ENCODE results near the gene GFRA4. TPM values are rescaled to one million over a fixed set of nuclear protein-coding genes. Genes with fewer than 3 reads are reported as not detected.

GFRA4 gene
- total and polyA plus RNA-seq, 10 donors, result not detected

DNA sequence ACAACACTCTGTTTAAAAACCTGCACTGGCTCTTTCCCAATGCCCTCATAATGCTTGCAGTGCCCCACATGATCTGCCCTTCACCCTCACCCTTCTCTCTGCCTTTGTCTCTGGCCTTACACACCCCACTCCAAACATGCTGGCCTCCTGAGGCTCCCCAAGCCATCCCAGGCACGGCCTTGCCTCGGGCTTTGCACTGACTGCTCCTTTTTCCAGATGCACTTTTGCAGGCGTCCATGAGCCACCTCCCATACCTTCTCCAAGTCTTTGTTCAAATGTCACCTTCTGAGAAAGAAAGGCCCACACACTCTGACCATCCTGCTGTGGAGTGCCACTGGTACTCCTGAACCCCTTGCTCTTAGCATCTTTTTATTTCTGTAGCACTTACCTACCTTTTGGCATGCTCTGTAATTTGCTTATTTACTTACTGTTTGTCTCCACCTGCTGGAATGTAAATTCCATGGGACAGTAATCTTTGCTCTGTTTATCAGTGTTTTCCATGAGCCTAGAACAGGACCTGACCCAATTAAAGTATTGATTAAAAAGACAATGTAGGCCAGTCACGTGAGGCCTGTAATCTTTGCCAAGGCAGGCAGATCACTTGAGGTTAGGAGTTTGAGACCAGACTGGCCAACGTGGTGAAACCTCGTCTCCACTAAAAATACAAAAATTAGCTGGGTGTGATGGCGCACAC is 30.7 kb downstream of the GFRA4 start:
- Histone ChIP-seq H3K4me1 (no peaks in the 10 kb centered on the region), H3K9me3 (no peaks in the 10 kb centered on the region), H3K36me3 (peaks cover 0 to 65% (median 10%) of the 10 kb centered on the region in 6 donors), H3K4me3 (no peak overlapping the region), H3K27ac (no peak overlapping the region), H3K27me3 (replicated peaks in 1 of 7) (no peaks in the 10 kb centered on the region)
- DNase-seq, result no peak
- intact Hi-C loops (cut with DNase I; ENCODE audit: low total_unique reads), result no loop called here
- TF ChIP-seq, protein P1, sequence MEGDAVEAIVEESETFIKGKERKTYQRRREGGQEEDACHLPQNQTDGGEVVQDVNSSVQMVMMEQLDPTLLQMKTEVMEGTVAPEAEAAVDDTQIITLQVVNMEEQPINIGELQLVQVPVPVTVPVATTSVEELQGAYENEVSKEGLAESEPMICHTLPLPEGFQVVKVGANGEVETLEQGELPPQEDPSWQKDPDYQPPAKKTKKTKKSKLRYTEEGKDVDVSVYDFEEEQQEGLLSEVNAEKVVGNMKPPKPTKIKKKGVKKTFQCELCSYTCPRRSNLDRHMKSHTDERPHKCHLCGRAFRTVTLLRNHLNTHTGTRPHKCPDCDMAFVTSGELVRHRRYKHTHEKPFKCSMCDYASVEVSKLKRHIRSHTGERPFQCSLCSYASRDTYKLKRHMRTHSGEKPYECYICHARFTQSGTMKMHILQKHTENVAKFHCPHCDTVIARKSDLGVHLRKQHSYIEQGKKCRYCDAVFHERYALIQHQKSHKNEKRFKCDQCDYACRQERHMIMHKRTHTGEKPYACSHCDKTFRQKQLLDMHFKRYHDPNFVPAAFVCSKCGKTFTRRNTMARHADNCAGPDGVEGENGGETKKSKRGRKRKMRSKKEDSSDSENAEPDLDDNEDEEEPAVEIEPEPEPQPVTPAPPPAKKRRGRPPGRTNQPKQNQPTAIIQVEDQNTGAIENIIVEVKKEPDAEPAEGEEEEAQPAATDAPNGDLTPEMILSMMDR (IDR thresholded peaks at IDR 0.05 in 8 of 11, conservative IDR thresholded peaks at IDR 0.05 in 3 of 11), result no peak
- TF ChIP-seq POLR2AphosphoS5 (IDR thresholded peaks at IDR 0.05) (no peak), POLR2A (IDR thresholded peaks at IDR 0.05) (no peak)
- 81 to 92% (median 90%) methylated on average over 7 of the region's 7 CpGs for WGBS, 5 donors

DNA sequence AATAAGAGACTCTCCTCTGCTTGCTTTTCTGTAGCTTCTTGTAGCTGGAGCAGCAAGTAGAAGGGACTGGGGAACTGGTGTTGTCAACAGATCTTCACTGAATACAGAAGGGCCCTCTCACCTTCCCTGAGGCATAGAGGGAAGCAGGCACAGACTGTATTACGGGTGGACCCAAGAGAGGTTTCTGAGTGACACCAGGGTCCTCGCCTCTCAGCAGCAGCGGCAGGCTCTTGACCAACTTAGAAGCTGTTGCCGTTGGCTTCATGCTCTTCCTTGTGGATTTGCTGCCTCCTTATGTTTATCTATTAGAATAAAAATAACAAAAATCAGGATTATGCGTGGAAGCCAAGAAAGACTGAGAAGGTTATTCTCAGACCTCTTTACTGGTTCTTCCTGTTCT is 31.7 kb downstream of the GFRA4 start:
- intact Hi-C loops (cut with DNase I; ENCODE audit: low total_unique reads), result no loop called here
- no peak for TF ChIP-seq POLR2A (IDR thresholded peaks at IDR 0.05)
- TF ChIP-seq, protein P1 (IDR thresholded peaks at IDR 0.05 in 8 of 11, conservative IDR thresholded peaks at IDR 0.05 in 3 of 11), result no peak
- TF ChIP-seq POLR2AphosphoS5 (IDR thresholded peaks at IDR 0.05), result no peak
- Histone ChIP-seq H3K4me3 (no peak overlapping the region), H3K27me3 (replicated peaks in 1 of 7) (no peaks in the 10 kb centered on the region), H3K36me3 (peaks cover 0 to 69% (median 11%) of the 10 kb centered on the region in 6 donors), H3K4me1 (no peaks in the 10 kb centered on the region), H3K27ac (no peak overlapping the region), H3K9me3 (no peaks in the 10 kb centered on the region)
- DNase-seq, result no peak
- 92 to 98% (median 94%) methylated on average over 5 of the region's 5 CpGs for WGBS, 5 donors

DNA sequence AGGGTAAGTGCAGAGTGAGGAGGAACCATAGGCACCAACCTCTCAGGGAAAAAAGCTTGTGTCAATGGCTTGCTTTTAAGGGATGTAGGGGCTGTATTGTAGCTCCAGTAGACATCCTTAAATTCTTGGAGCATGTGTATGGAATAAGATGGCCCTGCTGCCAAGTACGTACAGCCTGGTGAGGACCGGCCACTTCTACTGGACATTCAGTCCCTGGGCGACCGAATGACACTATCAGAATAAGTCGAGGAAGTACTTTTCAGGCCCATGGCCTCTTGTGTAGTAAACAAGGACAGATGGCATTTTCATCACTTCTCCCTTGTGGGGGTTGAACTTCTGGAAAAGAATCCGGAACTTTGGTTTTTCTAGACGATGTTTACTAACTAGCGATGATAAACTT is 32.8 kb downstream of the GFRA4 start:
- 91 to 96% (median 93%) methylated on average over 8 of the region's 8 CpGs for WGBS, 5 donors
- Histone ChIP-seq H3K27me3 (replicated peaks in 1 of 7) (no peaks in the 10 kb centered on the region), H3K4me1 (no peaks in the 10 kb centered on the region), H3K36me3 (peaks cover 0 to 76% (median 11%) of the 10 kb centered on the region in 6 donors), H3K27ac (no peak overlapping the region), H3K4me3 (no peak overlapping the region), H3K9me3 (no peaks in the 10 kb centered on the region)
- TF ChIP-seq POLR2A (IDR thresholded peaks at IDR 0.05) (no peak), POLR2AphosphoS5 (IDR thresholded peaks at IDR 0.05) (no peak)
- TF ChIP-seq, protein P1 (IDR thresholded peaks at IDR 0.05 in 8 of 11, conservative IDR thresholded peaks at IDR 0.05 in 3 of 11), result no peak
- no peak for DNase-seq
- intact Hi-C loops (cut with DNase I; ENCODE audit: low total_unique reads), result no loop called here

DNA sequence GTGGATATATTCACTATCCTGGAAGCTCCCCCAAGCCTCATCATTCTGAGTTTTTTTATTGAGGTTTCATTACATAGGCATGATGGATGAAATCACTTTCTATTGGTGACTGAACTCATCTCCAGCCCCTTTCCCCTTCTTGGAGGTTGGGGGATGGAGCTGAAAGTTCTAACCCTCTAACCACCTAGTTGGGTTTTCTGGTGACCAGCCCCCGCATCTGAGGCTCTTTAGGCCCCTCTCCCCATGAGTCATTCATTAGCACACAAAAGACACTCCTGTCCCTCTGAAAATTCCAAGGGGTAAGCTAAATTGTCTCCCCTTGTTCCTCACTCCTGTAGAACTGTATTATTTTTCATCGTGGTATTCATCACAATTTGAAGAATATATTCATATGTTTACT is 33.3 kb downstream of the GFRA4 start:
- TF ChIP-seq, protein P1 (IDR thresholded peaks at IDR 0.05 in 8 of 11, conservative IDR thresholded peaks at IDR 0.05 in 3 of 11), result no peak
- TF ChIP-seq POLR2A (IDR thresholded peaks at IDR 0.05), result no peak
- TF ChIP-seq POLR2AphosphoS5 (IDR thresholded peaks at IDR 0.05), result no peak
- H3K27ac ChIP-seq, result no peak overlapping the region
- no peaks in the 10 kb centered on the region for H3K27me3 ChIP-seq (replicated peaks in 1 of 7)
- DNase-seq, result no peak
- H3K4me3 ChIP-seq, result no peak overlapping the region
- WGBS, 5 donors, result 90 to 93% (median 91%) methylated on average over 2 of the region's 2 CpGs
- H3K9me3 ChIP-seq, result no peaks in the 10 kb centered on the region
- peaks cover 0 to 80% (median 11%) of the 10 kb centered on the region in 6 donors for H3K36me3 ChIP-seq
- intact Hi-C loops (cut with DNase I; ENCODE audit: low total_unique reads), result no loop called here
- no peaks in the 10 kb centered on the region for H3K4me1 ChIP-seq

Data from spleen (tissue), 11 donors.